ENCODE measurements around the gene NAT9.

DNA sequence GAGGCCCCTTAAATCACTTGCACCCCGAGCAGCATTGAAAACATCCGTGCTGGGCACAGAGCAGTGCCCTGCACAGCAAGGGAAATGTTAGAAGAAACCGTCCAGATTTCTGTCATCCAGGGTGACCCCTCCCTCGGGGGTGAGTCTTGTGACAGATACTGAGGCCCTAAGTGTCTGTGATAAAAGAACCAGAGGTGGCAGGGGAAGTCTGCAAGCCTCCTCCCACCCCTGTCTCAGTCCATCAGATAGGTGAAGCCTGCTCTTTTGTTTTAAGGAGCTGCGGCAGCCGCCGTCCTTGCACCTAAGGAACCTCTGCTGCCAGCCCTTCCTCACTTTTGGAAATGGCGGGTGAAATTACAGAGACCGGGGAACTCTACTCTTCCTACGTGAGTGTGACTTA is 845 bp upstream of the NAT9 start:
- TF ChIP-seq, protein P1, sequence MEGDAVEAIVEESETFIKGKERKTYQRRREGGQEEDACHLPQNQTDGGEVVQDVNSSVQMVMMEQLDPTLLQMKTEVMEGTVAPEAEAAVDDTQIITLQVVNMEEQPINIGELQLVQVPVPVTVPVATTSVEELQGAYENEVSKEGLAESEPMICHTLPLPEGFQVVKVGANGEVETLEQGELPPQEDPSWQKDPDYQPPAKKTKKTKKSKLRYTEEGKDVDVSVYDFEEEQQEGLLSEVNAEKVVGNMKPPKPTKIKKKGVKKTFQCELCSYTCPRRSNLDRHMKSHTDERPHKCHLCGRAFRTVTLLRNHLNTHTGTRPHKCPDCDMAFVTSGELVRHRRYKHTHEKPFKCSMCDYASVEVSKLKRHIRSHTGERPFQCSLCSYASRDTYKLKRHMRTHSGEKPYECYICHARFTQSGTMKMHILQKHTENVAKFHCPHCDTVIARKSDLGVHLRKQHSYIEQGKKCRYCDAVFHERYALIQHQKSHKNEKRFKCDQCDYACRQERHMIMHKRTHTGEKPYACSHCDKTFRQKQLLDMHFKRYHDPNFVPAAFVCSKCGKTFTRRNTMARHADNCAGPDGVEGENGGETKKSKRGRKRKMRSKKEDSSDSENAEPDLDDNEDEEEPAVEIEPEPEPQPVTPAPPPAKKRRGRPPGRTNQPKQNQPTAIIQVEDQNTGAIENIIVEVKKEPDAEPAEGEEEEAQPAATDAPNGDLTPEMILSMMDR (conservative IDR thresholded peaks at IDR 0.05): no peak
- TF ChIP-seq ZFX (IDR thresholded peaks at IDR 0.05): no peak
